Fibroblast of lung (primary cell): ENCODE data around the gene STAM. TPM values are rescaled to one million over a fixed set of nuclear protein-coding genes. Genes with fewer than 3 reads are reported as not detected.

Experiments used
- DNase-seq, 2 donors: peaks; one replicate each; pipeline versions ENCODE4 v3.0.0 to v3.0.0-alpha.2; 2010; ENCODE audit warnings: low read depth in 2 of 2
- H2AFZ ChIP-seq: 2 replicates; pipeline ENCODE4 v1.5.1; 2012; ENCODE audit warnings: low read length, control low read depth, inconsistent platforms
- H3K27ac ChIP-seq: 2 replicates; pipeline ENCODE4 v1.5.1; 2011; ENCODE audit warnings: low read length, control low read depth; ENCODE audit not compliant: insufficient read depth
- H3K27me3 ChIP-seq: 2 replicates; pipeline ENCODE4 v1.5.1; 2011; ENCODE audit warnings: mild to moderate bottlenecking, low read length; ENCODE audit not compliant: control insufficient read depth, insufficient read depth
- H3K36me3 ChIP-seq: 2 replicates; pipeline ENCODE4 v1.5.1; 2011; ENCODE audit warnings: low read length; ENCODE audit not compliant: control insufficient read depth, insufficient read depth
- H3K4me1 ChIP-seq: 2 replicates; pipeline ENCODE4 v1.5.1; 2011; ENCODE audit warnings: low read length; ENCODE audit not compliant: control insufficient read depth, insufficient read depth; ENCODE audit errors: extremely low read depth
- H3K4me2 ChIP-seq: 2 replicates; pipeline ENCODE4 v1.5.1; 2011; ENCODE audit warnings: low read length, control low read depth; ENCODE audit not compliant: insufficient read depth; ENCODE audit errors: extremely low read depth
- H3K4me3 ChIP-seq, 4 experiments: fragments of 200-600 bp in 1 of 4; sonication (generic) in 1 of 4; replicated peaks in 1 of 4; 2 replicates each; pipeline ENCODE4 v1.5.1; 2011 to 2016; ENCODE audit warnings: low read length in 4 of 4, low read depth in 3 of 4, mild to moderate bottlenecking in 3 of 4, control low read depth in 2 of 4, inconsistent platforms in 1 of 4, mixed read lengths in 1 of 4; ENCODE audit not compliant: insufficient read depth in 1 of 4; ENCODE audit errors: control extremely low read depth in 1 of 4
- H3K79me2 ChIP-seq: 2 replicates; pipeline ENCODE4 v1.5.1; 2012; ENCODE audit warnings: mild to moderate bottlenecking, low read length, inconsistent platforms; ENCODE audit not compliant: control insufficient read depth, insufficient read depth
- H3K9ac ChIP-seq: 2 replicates; pipeline ENCODE4 v1.5.1; 2011; ENCODE audit warnings: mild to moderate bottlenecking, low read length, control low read depth; ENCODE audit not compliant: insufficient read depth
- H3K9me3 ChIP-seq: 2 replicates; pipeline ENCODE4 v1.5.1; 2012; ENCODE audit warnings: low read depth, low read length; ENCODE audit not compliant: control insufficient read depth, insufficient read depth
- H4K20me1 ChIP-seq: 2 replicates; pipeline ENCODE4 v1.5.1; 2011; ENCODE audit warnings: low read length; ENCODE audit not compliant: control insufficient read depth, insufficient read depth; ENCODE audit errors: extremely low read depth
- CTCF ChIP-seq, 2 donors: IDR thresholded peaks in 1 of 2; conservative IDR thresholded peaks in 1 of 2; 1 replicate in 1 of 2; 2 replicates in 1 of 2; pipeline ENCODE4 v1.5.1; 2011 to 2012; ENCODE audit warnings: low read length in 2 of 2, control low read depth in 1 of 2, inconsistent platforms in 1 of 2, low read depth in 1 of 2, mild to moderate bottlenecking in 1 of 2
- EZH2 ChIP-seq: IDR thresholded peaks from 2 replicates; pipeline ENCODE4 v1.5.1; 2012; ENCODE audit warnings: low read length, control low read depth, mild to moderate bottlenecking; ENCODE audit errors: missing control alignments
- polyA plus RNA-seq, 2 donors: library from polyadenylated mRNA; depleted of rRNA in 1 of 2; stranded (reverse) in 1 of 2; unstranded in 1 of 2; fragments of >200 nt; gene quantifications; 2 replicates each; pipeline ENCODE4 v1.2.1, GENCODE V29; 2011 to 2012; ENCODE audit warnings: missing spikeins in 1 of 2
- total RNA-seq: library from RNA; depleted of rRNA; stranded (reverse); fragments of >200 nt; gene quantifications from 2 replicates; pipeline ENCODE4 v1.2.1, GENCODE V29; 2014

Gene STAM
- total and polyA plus RNA-seq, 2 donors (not counting 1 experiment from before 2014, with no cell fraction given): 27.9 to 48.7 TPM

GRCh38 chr10:17607603-17608332 lies 36.2 kb upstream of the STAM start:
- peak; percentile 47 to 76 for DNase-seq
- Histone ChIP-seq H3K79me2 (no peaks in the 10 kb centered on the region), H3K36me3 (no peaks in the 10 kb centered on the region), H3K9ac (no peak overlapping the region), H3K4me3 (peak overlapping the region in 1 of 4 experiments; percentile 9), H3K27me3 (no peaks in the 10 kb centered on the region), H3K4me2 (no peak overlapping the region), H4K20me1 (no peaks in the 10 kb centered on the region), H2AFZ (no peak overlapping the region), H3K9me3 (no peaks in the 10 kb centered on the region), H3K4me1 (no peaks in the 10 kb centered on the region), H3K27ac (no peak overlapping the region)
- TF ChIP-seq EZH2 (no peak), CTCF (conservative IDR thresholded peaks at IDR 0.05 in 1 of 2, IDR thresholded peaks at IDR 0.05 in 1 of 2; ENCODE audit: low read depth in 1 of 2, low read length in 2 of 2) (peak; percentile 77 to 78)

GRCh38 chr10:17609523-17610079 lies 34.4 kb upstream of the STAM start:
- H3K4me3 ChIP-seq: no peak overlapping the region
- H3K4me1 ChIP-seq: no peaks in the 10 kb centered on the region
- no peaks in the 10 kb centered on the region for H3K36me3 ChIP-seq
- H3K27me3 ChIP-seq: no peaks in the 10 kb centered on the region
- H2AFZ ChIP-seq: no peak overlapping the region
- H3K79me2 ChIP-seq: no peaks in the 10 kb centered on the region
- H3K9ac ChIP-seq: no peak overlapping the region
- H4K20me1 ChIP-seq: no peaks in the 10 kb centered on the region
- TF ChIP-seq CTCF (conservative IDR thresholded peaks at IDR 0.05 in 1 of 2, IDR thresholded peaks at IDR 0.05 in 1 of 2; ENCODE audit: low read depth in 1 of 2, low read length in 2 of 2) (no peak), EZH2 (no peak)
- no peak overlapping the region for H3K4me2 ChIP-seq
- no peaks in the 10 kb centered on the region for H3K9me3 ChIP-seq
- no peak for DNase-seq
- no peak overlapping the region for H3K27ac ChIP-seq

GRCh38 chr10:17616403-17617030 lies 27.4 kb upstream of the STAM start:
- Histone ChIP-seq H2AFZ (peak overlapping the region; percentile 6), H3K27me3 (no peaks in the 10 kb centered on the region), H4K20me1 (no peaks in the 10 kb centered on the region), H3K79me2 (no peaks in the 10 kb centered on the region), H3K4me2 (peak overlapping the region; percentile 55), H3K9me3 (no peaks in the 10 kb centered on the region), H3K36me3 (no peaks in the 10 kb centered on the region), H3K9ac (peak overlapping the region; percentile 69), H3K4me1 (no peaks in the 10 kb centered on the region), H3K27ac (peak overlapping the region; percentile 54), H3K4me3 (peak overlapping the region; percentile 57 to 80 (median 67))
- peak; percentile 45 to 67 for DNase-seq
- TF ChIP-seq EZH2 (no peak), CTCF (conservative IDR thresholded peaks at IDR 0.05 in 1 of 2, IDR thresholded peaks at IDR 0.05 in 1 of 2; ENCODE audit: low read depth in 1 of 2, low read length in 2 of 2) (no peak)
